Measurements from ENCODE around the gene RGS11.

The RGS11 gene

GRCh38 chr16:296276-296675, 20.5 kb upstream of the RGS11 start:
- no peak for DNase-seq

- DNase-seq, result no peak
These were observed 17.5 kb upstream of the RGS11 start for GRCh38 chr16:293043-293775.

GRCh38 chr16:291539-291938, 15.8 kb upstream of the RGS11 start:
- no peak for DNase-seq

GRCh38 chr16:290681-291405, 15.1 kb upstream of the RGS11 start:
- DNase-seq, result no peak

- no peak for DNase-seq
These were observed 14.4 kb upstream of the RGS11 start for GRCh38 chr16:290015-290680.

GRCh38 chr16:289395-289997, 13.8 kb upstream of the RGS11 start:
- no peak for DNase-seq

- no peak for DNase-seq
These were observed 12.5 kb upstream of the RGS11 start for GRCh38 chr16:287981-288920.

GRCh38 chr16:287298-287811, 11.6 kb upstream of the RGS11 start:
- DNase-seq, result peak; percentile 41

- no peak for DNase-seq
These were observed 10.9 kb upstream of the RGS11 start for GRCh38 chr16:286491-287297.

GRCh38 chr16:285146-286055, 9.7 kb upstream of the RGS11 start:
- DNase-seq, result no peak

GRCh38 chr16:284204-285120, 8.7 kb upstream of the RGS11 start:
- no peak for DNase-seq

- DNase-seq, result no peak
These were observed 7.5 kb upstream of the RGS11 start, which contains the start of gene PDIA2 for GRCh38 chr16:283033-283805. TSS of gene PDIA2 (plus strand) at chr16:283164. CDS start at chr16:283170, 6 bp downstream.

- no peak for DNase-seq
These were observed 6.7 kb upstream of the RGS11 start for GRCh38 chr16:282491-282890.

- no peak for DNase-seq
These were observed 6.0 kb upstream of the RGS11 start for GRCh38 chr16:281660-282255.

GRCh38 chr16:280991-281659, 5.4 kb upstream of the RGS11 start:
- no peak for DNase-seq

- DNase-seq, result no peak
These were observed 4.8 kb upstream of the RGS11 start, which contains the start of gene ARHGDIG for GRCh38 chr16:280552-280951. TSS of gene ARHGDIG (plus strand) at chr16:280591. CDS start at chr16:280681, 90 bp downstream.

GRCh38 chr16:280005-280460, 4.3 kb upstream of the RGS11 start:
- no peak for DNase-seq
